Measurements from ENCODE around the gene DACT1.
"Not testable (repeated sequence)": the region's sequence is repeated elsewhere in the genome, so short reads cannot be mapped to it uniquely, and the experiment has no call there.

DACT1 gene, protein sequence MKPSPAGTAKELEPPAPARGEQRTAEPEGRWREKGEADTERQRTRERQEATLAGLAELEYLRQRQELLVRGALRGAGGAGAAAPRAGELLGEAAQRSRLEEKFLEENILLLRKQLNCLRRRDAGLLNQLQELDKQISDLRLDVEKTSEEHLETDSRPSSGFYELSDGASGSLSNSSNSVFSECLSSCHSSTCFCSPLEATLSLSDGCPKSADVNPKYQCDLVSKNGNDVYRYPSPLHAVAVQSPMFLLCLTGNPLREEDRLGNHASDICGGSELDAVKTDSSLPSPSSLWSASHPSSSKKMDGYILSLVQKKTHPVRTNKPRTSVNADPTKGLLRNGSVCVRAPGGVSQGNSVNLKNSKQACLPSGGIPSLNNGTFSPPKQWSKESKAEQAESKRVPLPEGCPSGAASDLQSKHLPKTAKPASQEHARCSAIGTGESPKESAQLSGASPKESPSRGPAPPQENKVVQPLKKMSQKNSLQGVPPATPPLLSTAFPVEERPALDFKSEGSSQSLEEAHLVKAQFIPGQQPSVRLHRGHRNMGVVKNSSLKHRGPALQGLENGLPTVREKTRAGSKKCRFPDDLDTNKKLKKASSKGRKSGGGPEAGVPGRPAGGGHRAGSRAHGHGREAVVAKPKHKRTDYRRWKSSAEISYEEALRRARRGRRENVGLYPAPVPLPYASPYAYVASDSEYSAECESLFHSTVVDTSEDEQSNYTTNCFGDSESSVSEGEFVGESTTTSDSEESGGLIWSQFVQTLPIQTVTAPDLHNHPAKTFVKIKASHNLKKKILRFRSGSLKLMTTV
- 0.09 to 2.7 (median 1.2) reads per million in 3 donors for total RNA-seq

DNA sequence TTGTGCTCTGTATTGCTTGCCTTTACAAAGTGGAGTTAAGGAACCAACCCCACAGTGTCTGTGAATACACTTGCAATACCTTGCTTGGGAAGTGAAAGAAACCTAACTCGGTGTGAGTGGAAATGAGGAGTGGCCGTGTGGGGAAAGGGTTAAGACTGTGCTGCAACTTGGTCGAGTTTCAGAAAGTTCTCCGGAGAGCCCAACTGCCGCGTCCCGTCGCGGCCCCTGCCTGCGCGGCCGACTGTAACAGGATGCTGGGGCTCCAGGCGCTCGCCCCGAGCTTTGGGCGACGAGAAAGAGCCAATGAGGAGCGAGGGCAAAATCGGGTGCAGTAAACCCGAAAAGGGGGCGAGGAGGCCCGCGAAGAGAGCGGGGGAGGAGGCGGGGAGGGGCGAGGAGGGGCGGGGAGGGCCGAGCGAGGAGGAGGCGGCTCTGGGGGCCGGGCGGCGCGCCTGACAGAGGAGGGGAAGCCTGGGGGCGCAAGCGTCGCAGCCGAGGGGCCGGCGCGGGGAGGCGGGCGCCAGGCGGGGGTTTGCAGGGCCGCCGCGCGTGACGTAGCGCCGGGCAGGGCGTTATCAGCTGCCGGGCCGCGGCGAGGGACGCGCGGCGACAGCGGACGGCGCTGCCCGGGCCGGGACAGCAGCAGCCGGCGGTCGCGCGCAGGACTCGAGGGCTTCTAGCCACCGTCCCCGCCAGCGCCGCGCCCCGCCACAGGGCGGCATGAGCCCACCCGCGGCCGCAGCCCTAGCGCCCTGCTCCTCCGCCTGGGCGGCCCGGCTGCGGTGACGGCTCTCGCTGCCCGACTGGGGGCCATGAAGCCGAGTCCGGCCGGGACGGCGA, at the start of gene DACT1:
Gene DACT1 (plus strand): TSS at position 572 of the 840 bp plus-strand sequence. CDS start 241 bp downstream, at position 813.
- Histone ChIP-seq H3K4me1 (ENCODE audit: control insufficient read depth, insufficient read depth, low read length, poor library complexity, severe bottlenecking) (peaks cover 12% of the 10 kb centered on the region), H3K27ac (ENCODE audit: insufficient read depth, low read length, poor library complexity, severe bottlenecking) (no peak within 1 kb of the TSS), H3K4me3 (ENCODE audit: insufficient read depth, low read depth, low read length, poor library complexity, severe bottlenecking) (peak within 1 kb of the TSS; percentile 55), H3K36me3 (ENCODE audit: control insufficient read depth, insufficient read depth, low read length) (no peaks in the 10 kb centered on the region), H3K9me3 (ENCODE audit: control insufficient read depth, low read length) (no peaks in the 10 kb centered on the region), H3K27me3 (replicated peaks; ENCODE audit: control insufficient read depth, insufficient read depth, low read length, poor library complexity, severe bottlenecking) (peaks cover 7% of the 10 kb centered on the region)
- no peak for DNase-seq

DNA sequence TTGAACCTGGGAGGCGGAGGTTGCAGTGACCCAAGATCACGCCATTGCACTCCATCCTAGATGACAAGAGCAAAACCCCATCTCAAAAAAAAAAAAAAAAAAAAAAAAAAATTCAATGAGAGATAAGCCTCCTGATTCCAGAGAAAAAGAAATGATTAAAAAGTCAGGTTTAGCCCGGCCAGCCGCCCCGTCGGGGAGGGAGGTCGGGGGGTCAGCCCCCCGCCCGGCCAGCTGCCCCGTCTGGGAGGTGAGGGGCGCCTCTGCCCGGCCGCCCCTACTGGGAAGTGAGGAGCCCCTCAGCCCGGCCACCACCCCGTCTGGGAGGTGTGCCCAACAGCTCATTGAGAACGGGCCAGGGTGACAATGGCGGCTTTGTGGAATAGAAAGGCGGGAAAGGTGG, 49.4 kb upstream of the DACT1 start:
- H3K4me3 ChIP-seq (ENCODE audit: insufficient read depth, low read depth, low read length, poor library complexity, severe bottlenecking); DNase-seq: not testable (repeated sequence)

DNA sequence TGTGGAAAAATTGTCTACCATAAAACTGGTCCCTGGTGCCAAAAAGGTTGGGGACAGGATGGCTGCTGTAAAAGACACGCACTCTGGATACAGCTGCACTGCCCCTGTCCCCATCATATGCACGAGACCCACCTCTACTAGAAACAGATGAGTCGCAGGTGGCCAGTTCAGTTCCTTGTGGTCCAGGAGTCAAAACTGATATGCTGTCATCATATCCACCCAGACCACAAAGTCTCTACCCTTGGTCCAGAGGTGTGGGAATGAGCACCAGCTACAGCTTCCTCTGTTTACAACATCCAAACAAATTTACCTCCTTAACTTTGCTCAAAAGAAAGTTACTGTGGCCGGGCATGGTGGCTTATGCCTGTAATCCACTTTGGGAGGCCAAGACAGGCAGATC, 43.8 kb upstream of the DACT1 start:
- Histone ChIP-seq H3K4me3 (ENCODE audit: insufficient read depth, low read depth, low read length, poor library complexity, severe bottlenecking) (no peak overlapping the region), H3K36me3 (ENCODE audit: control insufficient read depth, insufficient read depth, low read length) (no peaks in the 10 kb centered on the region)

More for the DNA sequence above, 49.4 kb upstream of the DACT1 start:
- not testable (repeated sequence) for H3K27ac ChIP-seq (ENCODE audit: insufficient read depth, low read length, poor library complexity, severe bottlenecking); H3K4me1 ChIP-seq (ENCODE audit: control insufficient read depth, insufficient read depth, low read length, poor library complexity, severe bottlenecking); H3K27me3 ChIP-seq (replicated peaks; ENCODE audit: control insufficient read depth, insufficient read depth, low read length, poor library complexity, severe bottlenecking); H3K36me3 ChIP-seq (ENCODE audit: control insufficient read depth, insufficient read depth, low read length); H3K9me3 ChIP-seq (ENCODE audit: control insufficient read depth, low read length)

DNA sequence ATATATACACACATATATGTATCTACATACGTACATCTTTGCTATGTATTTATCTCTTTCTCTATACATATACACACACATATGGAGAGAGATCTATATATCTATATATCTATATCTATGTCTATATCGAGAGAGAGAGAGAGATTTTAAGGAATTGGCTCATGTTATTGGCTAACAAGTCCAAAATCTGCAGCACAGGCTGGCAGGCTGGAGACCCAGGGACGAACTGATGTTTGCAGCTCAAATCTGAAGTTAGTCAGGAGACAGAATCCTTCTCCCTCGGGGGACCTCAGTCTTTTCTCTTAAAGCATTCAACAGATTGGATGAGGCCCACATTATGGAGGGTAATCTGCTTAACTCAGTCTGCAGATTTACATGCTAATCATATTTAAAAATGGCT, 40.7 kb upstream of the DACT1 start:
- Histone ChIP-seq H3K9me3 (ENCODE audit: control insufficient read depth, low read length) (no peaks in the 10 kb centered on the region), H3K27me3 (replicated peaks; ENCODE audit: control insufficient read depth, insufficient read depth, low read length, poor library complexity, severe bottlenecking) (no peaks in the 10 kb centered on the region), H3K4me3 (ENCODE audit: insufficient read depth, low read depth, low read length, poor library complexity, severe bottlenecking) (no peak overlapping the region), H3K27ac (ENCODE audit: insufficient read depth, low read length, poor library complexity, severe bottlenecking) (no peak overlapping the region), H3K4me1 (ENCODE audit: control insufficient read depth, insufficient read depth, low read length, poor library complexity, severe bottlenecking) (peaks cover 5% of the 10 kb centered on the region), H3K36me3 (ENCODE audit: control insufficient read depth, insufficient read depth, low read length) (no peaks in the 10 kb centered on the region)
- DNase-seq, result no peak

More for the DNA sequence above, 43.8 kb upstream of the DACT1 start:
- Histone ChIP-seq H3K4me1 (ENCODE audit: control insufficient read depth, insufficient read depth, low read length, poor library complexity, severe bottlenecking) (peaks cover 5% of the 10 kb centered on the region), H3K9me3 (ENCODE audit: control insufficient read depth, low read length) (no peaks in the 10 kb centered on the region), H3K27me3 (replicated peaks; ENCODE audit: control insufficient read depth, insufficient read depth, low read length, poor library complexity, severe bottlenecking) (no peaks in the 10 kb centered on the region), H3K27ac (ENCODE audit: insufficient read depth, low read length, poor library complexity, severe bottlenecking) (no peak overlapping the region)
- DNase-seq, result no peak

DNA sequence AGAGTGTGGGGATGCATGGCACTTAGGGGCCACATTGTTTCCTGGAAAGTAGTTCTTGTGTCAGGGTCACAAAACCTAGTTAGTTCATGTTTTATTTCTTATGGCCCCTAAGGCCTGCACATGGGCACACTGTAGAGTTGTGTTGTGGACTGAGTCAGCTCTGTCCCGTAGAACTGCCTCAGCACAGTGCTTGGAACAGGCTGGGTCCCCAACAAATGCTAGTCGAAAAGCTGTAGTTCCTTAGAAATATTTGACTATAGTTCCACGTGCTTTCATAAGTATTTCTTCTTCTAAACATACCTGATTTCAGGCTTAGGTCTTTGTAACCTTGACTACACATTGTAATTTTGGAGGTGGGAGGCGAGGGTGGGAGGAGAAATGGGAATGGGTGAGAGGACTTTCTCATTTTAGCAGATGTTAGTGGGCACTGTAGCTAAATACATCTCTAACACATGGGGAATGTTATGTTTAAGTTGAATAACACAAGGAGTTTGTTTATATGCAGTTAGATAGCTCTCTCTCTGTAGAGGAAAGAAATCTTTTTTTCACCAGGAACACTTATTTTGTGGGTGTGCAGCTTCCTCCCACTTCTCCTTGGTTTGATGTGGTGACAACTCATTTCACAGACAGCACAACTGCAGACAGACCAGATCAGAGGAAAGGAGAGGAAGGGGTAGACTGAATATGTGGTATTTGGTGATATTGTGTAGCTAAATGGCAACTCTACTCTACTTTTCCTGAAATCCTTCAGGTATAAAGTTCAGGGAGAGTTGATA, 39.5 kb upstream of the DACT1 start:
- Histone ChIP-seq H3K27me3 (replicated peaks; ENCODE audit: control insufficient read depth, insufficient read depth, low read length, poor library complexity, severe bottlenecking) (no peaks in the 10 kb centered on the region), H3K9me3 (ENCODE audit: control insufficient read depth, low read length) (no peaks in the 10 kb centered on the region), H3K27ac (ENCODE audit: insufficient read depth, low read length, poor library complexity, severe bottlenecking) (no peak overlapping the region), H3K4me1 (ENCODE audit: control insufficient read depth, insufficient read depth, low read length, poor library complexity, severe bottlenecking) (peaks cover 5% of the 10 kb centered on the region), H3K36me3 (ENCODE audit: control insufficient read depth, insufficient read depth, low read length) (no peaks in the 10 kb centered on the region), H3K4me3 (ENCODE audit: insufficient read depth, low read depth, low read length, poor library complexity, severe bottlenecking) (no peak overlapping the region)
- no peak for DNase-seq

DNA sequence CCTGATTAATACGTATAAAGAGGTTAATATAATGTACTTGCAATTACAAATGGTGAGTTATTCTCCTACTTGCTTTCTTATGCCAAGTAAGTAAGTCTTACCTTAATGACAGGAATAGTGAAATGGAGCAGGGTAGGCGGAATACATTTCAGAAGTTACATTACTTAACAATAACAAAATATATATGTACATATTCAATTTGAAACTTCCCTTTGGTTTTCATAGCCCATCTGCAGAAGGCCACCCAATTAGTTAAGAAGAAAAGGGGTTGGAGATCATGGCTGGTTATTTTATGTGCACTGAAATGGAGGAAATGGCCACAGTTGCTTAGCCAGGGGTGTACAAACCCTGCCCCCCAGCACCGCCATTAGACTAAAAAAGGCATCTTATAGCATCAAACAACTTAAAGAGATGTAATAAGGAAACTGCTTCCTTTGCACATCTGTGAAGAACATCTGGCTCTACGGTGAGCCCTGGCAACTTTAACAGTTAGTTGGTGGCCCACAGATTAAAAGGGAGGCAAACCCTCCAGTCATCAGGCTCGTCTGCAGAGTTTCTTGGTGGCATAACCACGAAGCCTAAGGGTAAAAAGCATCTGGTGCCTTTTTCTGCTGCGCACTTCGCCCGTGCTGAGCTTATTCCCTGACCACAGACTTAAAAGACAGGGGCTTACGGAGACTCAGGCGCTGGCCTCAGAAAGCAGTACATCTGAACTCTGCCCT, 38.8 kb upstream of the DACT1 start:
- H3K36me3 ChIP-seq (ENCODE audit: control insufficient read depth, insufficient read depth, low read length), result no peaks in the 10 kb centered on the region
- H3K27me3 ChIP-seq (replicated peaks; ENCODE audit: control insufficient read depth, insufficient read depth, low read length, poor library complexity, severe bottlenecking), result no peaks in the 10 kb centered on the region
- peaks cover 5% of the 10 kb centered on the region for H3K4me1 ChIP-seq (ENCODE audit: control insufficient read depth, insufficient read depth, low read length, poor library complexity, severe bottlenecking)
- no peak for DNase-seq
- no peak overlapping the region for H3K27ac ChIP-seq (ENCODE audit: insufficient read depth, low read length, poor library complexity, severe bottlenecking)
- no peak overlapping the region for H3K4me3 ChIP-seq (ENCODE audit: insufficient read depth, low read depth, low read length, poor library complexity, severe bottlenecking)
- H3K9me3 ChIP-seq (ENCODE audit: control insufficient read depth, low read length), result no peaks in the 10 kb centered on the region

DNA sequence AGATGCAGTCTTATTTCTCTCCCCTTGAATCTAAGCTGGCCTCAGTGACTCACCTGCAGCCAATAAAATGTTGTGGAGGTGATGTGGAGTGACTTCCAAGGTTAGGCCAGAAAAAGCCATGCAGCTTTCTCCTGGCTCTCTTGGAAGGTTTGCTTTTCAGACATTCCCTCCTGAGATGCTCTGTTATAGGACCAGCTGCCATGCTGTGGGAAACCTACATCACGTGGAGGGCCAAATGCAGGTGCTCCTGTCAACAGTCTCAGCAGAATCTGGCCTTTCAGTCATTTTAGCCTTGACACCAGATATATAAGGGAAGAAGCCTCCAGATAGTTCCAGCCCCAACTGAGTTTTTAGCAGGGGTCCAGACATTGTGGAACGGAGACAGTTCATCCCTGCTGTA, 38.1 kb upstream of the DACT1 start:
- no peak for DNase-seq
- H3K27me3 ChIP-seq (replicated peaks; ENCODE audit: control insufficient read depth, insufficient read depth, low read length, poor library complexity, severe bottlenecking), result no peaks in the 10 kb centered on the region
- no peak overlapping the region for H3K27ac ChIP-seq (ENCODE audit: insufficient read depth, low read length, poor library complexity, severe bottlenecking)
- no peaks in the 10 kb centered on the region for H3K9me3 ChIP-seq (ENCODE audit: control insufficient read depth, low read length)
- no peak overlapping the region for H3K4me3 ChIP-seq (ENCODE audit: insufficient read depth, low read depth, low read length, poor library complexity, severe bottlenecking)
- H3K36me3 ChIP-seq (ENCODE audit: control insufficient read depth, insufficient read depth, low read length), result no peaks in the 10 kb centered on the region
- H3K4me1 ChIP-seq (ENCODE audit: control insufficient read depth, insufficient read depth, low read length, poor library complexity, severe bottlenecking), result peaks cover 5% of the 10 kb centered on the region

DNA sequence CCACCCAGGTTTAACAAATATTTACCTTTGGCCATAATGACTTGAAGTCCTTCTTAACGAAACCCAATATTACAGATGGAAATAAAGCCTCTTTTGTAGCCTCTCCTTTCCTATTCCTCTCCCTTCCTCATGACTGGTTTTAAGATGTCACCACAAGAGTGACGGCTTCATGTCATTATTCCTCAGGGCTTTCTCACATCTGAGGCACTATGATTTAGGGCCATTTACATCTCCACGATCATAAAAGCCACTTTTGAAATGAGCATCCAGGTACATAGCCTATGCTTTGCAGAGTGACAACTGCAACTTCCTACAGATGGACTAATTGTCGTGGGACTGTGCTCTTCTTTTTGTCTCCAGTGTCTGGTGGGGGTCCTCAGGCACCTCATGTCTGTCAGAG, 32.3 kb upstream of the DACT1 start:
- Histone ChIP-seq H3K9me3 (ENCODE audit: control insufficient read depth, low read length) (no peaks in the 10 kb centered on the region), H3K36me3 (ENCODE audit: control insufficient read depth, insufficient read depth, low read length) (no peaks in the 10 kb centered on the region), H3K4me3 (ENCODE audit: insufficient read depth, low read depth, low read length, poor library complexity, severe bottlenecking) (no peak overlapping the region), H3K4me1 (ENCODE audit: control insufficient read depth, insufficient read depth, low read length, poor library complexity, severe bottlenecking) (no peaks in the 10 kb centered on the region), H3K27ac (ENCODE audit: insufficient read depth, low read length, poor library complexity, severe bottlenecking) (no peak overlapping the region), H3K27me3 (replicated peaks; ENCODE audit: control insufficient read depth, insufficient read depth, low read length, poor library complexity, severe bottlenecking) (no peaks in the 10 kb centered on the region)
- DNase-seq, result no peak

Data from effector memory CD4-positive, alpha-beta T cell (primary cell).